HG03439 (cell line): Measurements from ENCODE around the gene NSUN4.
"Not testable (repeated sequence)": the region's sequence is repeated elsewhere in the genome, so short reads cannot be mapped to it uniquely, and the experiment has no call there.

Experiments used
- ATAC-seq: cut with Tn5 transposase; IDR thresholded peaks from one replicate; pipeline ENCODE4 v1.9.1; 2021; ENCODE audit warnings: mild to moderate bottlenecking, moderate library complexity; ENCODE audit not compliant: unreplicated experiment

Gene NSUN4

DNA sequence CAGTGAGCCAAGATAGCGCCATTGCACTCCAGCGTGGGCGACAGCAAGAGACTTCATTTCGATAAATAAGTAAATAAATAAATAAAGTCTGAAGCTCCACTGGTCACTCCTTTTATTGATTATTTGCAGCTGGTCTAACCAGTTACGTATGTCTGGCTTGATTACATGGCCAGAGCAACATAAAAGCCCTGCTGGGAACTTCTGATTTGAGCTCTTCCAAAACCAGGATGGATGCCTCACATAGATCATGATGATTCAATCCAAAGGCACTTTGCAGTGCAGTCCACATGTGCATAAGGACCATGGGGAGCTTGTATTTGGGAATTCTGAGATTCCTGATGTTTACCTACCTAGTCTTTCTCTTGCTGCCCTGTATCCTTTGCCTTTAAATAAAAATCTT, 24.0 kb downstream of the NSUN4 start:
- ATAC-seq: no peak

DNA sequence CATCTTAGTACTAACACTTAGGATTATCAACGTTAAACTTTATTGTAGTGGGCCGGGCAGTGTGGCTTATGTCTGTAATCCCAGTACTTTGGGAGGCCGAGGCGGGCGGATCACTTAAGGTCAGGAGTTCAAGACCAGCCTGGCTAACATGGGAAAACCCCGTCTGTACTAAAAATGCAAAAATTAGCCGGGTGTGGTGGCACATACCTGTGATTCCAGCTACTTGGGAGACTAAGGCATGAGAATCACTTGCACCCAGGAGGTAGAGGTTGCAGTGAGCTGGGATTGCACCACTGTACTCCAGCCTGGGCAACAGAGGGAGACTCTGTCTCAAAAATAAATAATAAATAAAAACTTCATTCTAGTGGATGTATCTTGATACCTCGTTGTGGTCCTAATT, 25.2 kb downstream of the NSUN4 start:
- ATAC-seq: not testable (repeated sequence)

DNA sequence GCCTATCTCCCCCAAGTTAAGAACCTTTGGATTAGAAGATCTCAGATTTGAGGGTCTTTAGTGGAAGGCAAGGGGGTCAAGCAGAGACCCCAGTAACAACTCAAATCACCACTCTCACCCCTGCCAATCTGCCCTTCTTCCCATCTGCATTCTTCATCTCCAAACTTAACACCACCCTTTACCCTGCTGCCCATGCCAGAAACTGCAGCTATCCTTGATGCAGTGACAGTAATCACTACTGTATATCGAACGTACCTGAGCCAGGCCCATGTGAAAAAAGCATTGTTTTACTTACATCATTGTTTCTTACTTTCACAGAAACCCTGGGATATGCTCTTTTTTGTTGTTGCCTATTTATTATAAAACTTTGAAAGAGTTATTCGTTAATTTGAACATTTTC, 26.5 kb downstream of the NSUN4 start:
- no peak for ATAC-seq

- not testable (repeated sequence) for ATAC-seq
Observed at GRCh38 chr1:46367701-46368100, 27.1 kb downstream of the NSUN4 start.

DNA sequence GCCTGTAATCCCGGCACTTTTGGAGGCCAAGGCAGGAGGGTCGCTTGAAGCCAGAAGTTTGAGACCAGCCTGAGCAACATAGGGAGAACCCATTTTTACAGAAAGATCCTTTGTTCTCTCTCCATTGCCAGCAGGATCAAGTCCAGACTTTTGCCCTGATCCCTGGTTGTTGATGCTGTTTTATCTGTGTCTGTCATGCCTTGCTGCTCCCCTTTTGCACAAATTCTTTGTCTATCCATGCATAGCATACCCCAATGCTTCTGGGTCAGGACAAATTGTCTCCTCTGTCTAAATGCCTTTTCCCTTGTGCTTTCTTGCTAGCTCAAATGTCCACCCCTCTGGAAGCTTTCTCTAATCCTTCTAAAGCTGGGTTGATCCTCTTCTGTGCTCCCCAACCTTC, 28.2 kb downstream of the NSUN4 start:
- no peak for ATAC-seq

DNA sequence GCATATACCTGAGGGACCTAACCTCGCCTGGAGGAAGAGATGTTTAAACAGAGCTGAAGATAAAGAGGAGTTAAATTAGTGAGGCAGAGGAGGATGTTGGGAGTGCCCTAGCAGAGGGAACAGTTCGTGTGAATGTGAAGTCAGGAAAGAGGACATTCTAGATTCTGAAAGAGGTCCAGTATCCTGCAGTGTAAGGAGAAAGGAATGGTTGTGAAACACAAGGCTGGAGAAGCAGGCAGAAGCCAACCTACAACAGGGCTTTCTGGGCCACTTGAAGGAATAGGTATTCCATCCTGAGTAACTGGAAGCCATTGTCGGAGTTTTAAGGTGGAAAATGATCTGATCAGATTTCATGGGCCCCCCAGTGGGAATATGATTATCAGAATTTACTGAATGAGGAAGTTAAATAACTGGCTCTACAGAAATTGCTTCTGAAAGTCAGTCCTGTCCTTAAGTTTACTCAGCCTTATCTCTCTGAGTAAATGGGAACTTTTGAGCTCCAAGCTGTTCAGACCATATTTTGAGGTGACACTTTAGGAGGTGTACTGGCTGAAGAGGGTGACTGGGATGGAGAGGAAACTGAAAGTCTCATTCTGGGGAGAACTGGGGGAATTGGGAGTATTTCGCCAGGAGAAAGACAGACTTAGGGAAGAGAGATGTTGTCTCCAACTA, 29.1 kb downstream of the NSUN4 start:
- no peak for ATAC-seq

GRCh38 chr1:46370214-46370633, 29.6 kb downstream of the NSUN4 start:
- ATAC-seq: no peak

DNA sequence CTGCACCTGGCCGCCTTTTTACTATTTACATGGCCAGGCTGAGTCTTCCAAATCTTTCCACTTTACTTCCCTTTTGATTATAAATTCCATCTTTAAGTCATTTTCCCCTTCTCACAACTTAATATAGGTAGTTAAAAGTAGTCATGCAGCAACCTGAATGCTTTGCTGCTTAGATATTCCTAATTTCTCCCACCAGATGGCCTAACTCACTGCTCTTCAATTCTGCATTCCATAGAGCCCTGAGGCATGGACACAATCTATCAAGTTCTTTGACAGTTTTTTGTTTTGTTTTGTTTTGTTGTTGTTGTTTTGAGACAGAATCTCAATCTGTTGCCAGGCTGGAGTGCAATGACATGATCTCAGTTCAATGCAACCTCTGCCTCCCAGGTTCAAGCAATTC, 31.8 kb downstream of the NSUN4 start:
- no peak for ATAC-seq

DNA sequence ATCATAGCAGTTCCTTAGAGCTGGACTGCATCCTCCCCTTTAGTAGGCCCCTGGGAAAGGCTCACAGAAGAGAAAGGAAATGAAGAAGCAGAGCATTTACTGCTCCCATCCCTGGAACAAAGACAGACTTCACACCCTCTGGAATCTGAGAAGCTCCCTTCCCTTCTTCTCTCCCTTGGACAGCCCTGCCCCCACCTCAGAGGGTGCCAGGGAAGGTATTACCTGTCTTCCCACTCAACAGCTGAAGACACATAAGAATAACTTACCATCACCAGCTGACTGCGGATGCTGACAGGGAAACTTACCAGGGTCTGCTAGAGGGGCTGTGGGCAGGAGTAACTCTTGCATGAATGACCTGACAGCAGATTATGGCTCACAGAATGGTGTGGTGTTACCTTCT, 39.4 kb downstream of the NSUN4 start:
- no peak for ATAC-seq

- ATAC-seq: no peak
Observed at GRCh38 chr1:46380508-46380907, 39.9 kb downstream of the NSUN4 start.

DNA sequence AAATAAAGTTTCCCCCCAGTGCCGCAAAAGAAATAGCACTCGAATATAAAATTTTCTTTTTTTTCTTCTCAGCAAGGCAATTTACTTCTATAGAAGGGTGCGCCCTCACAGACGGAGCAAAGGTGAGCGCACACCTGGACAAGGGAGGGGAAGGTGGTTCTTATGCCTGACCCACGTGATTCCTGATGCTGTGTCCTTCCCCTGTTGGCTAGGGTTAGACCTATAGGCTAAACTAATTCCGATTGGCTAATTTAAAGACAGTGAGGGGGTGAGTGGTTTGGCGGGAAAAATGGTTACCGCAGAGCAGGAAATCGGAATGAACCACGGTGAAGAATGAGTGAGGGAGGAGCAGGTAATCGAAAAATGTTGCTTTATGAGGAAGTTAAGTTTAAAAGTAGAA, 52.9 kb downstream of the NSUN4 start:
- ATAC-seq: no peak

DNA sequence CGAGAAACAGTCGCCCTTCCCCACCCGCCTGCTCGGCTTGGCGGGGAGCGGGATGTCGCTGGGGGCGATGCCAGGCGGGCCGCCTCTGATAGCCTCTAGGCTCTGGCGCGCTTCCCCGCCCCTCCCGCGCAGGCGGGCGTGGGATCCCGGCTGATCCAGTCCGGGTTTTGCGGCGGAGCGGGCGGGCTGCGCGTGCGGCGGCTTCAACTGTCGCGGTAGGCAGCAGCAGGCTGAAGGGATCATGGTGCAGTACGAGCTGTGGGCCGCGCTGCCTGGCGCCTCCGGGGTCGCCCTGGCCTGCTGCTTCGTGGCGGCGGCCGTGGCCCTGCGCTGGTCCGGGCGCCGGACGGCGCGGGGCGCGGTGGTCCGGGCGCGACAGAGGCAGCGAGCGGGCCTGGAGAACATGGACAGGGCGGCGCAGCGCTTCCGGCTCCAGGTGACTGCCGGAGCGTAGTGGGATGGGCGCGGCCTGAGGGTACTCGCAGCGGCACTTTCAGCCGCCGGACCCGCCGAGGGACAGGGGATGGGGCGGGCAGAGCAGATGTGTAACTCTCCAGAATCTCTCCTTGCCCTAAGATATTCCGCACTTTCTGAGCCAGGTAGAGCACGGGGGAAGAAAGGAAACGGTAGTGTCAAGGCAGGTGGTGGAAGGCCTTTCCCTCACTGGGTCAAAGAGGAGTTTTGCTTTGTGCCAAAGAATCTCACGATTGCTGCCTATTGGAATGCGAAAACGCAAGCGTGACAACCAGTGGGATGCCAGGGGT, 53.7 kb downstream of the NSUN4 start, which contains the start of gene FAAH:
FAAH (plus strand) TSS at position 210 of the 764 bp plus-strand sequence; CDS start at position 242, 32 bp downstream.
- no peak for ATAC-seq

DNA sequence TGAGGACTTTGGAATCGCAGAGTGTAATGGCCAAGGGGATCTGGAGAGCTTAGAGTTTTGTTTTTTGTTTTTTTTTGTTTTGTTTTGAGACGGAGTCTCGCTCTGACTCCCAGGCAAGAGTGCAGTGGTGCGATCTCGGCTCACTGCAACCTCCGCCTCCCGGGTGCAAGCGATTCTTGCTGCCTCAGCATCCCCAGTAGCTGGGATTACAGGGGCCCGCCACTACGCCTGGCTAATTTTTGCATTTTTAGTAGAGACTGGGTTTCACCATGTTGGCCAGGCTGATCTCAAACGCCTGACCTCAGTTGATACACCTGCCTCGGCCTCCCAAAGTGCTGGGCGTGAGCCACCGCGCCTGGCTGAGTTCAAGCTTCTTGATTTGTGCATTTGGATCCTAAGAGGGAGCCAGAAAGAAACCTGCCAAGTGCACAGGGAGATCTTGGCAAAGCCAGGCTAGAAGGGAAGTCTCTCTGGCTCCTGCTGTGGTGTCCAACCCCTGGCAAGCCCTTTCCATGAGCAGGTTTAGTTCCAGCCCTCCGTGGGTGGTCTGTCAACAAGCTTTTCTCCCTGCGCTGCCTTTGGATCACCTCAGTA, 54.4 kb downstream of the NSUN4 start:
- no peak for ATAC-seq

- ATAC-seq: no peak
Observed at GRCh38 chr1:46396441-46397398, 56.1 kb downstream of the NSUN4 start.

GRCh38 chr1:46399307-46399706, 58.7 kb downstream of the NSUN4 start:
- no peak for ATAC-seq

DNA sequence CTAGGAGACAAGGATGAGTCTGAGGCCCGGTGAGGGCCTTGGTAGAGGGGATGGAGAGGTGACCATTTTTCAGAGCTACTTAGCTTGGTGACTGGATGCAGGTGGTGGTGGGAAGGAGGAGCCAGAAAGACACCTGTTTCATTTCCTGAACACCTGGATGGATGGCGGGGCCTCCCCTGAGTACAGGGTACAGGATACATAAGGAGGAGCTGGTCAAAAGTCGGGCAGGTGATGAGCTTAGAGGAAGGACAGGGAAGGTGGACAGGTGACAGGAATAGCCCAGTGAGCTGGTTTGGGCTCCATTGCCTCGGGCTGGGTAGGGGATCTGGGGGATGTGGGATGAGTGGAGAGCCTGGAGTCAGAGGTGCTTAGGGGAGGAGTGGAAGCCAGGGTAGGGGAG, 59.8 kb downstream of the NSUN4 start:
- no peak for ATAC-seq

GRCh38 chr1:46401154-46401913, 60.7 kb downstream of the NSUN4 start:
- ATAC-seq: no peak

DNA sequence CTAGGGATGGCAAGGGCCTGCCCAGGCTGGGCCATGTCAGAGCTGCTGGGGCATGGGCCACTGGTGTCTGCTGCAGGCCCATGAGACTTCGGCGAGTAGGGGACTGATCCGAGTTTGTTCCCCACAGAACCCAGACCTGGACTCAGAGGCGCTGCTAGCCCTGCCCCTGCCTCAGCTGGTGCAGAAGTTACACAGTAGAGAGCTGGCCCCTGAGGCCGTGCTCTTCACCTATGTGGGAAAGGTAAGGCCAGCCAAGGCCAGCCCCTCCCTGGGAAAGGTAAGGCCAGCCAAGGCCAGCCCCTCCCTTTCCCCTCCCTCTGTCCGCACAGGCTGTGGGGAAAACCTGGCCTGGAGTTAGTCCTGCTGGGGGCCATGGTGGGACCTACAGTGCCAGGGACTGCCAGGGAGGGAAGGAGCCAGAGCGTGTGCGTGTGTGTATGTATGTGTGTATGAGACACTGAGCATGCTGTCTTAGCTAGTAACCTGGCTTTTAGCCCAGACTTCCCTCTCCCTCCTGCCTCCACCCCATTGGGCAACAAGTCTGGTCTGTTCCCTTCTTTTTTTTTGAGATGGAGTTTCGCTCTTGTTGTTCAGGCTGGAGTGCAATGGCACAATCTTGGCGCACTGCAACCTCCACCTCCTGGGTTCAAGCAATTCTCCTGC, 61.5 kb downstream of the NSUN4 start:
- no peak for ATAC-seq

GRCh38 chr1:46403916-46404315, 63.3 kb downstream of the NSUN4 start:
- ATAC-seq: no peak
